CD8-positive, alpha-beta memory T cell (primary cell): Measurements from ENCODE around the gene DNAAF5. TPM values are rescaled to one million over a fixed set of nuclear protein-coding genes. Genes with fewer than 3 reads are reported as not detected.

Experiments
- CTCF ChIA-PET: fragments of 350-600 bp; sonication (Branson Sonifier 250); formaldehyde crosslinking; loops from one replicate; lab custom pipeline; 2021; ENCODE audit warnings: antibody characterized with exemption; lab: Charles Lee
- POLR2A ChIA-PET: fragments of 350-600 bp; sonication (Branson Sonifier 250); formaldehyde crosslinking; loops from one replicate; lab custom pipeline; 2021; ENCODE audit warnings: antibody characterized with exemption; lab: Charles Lee
- DNase-seq, 5 donors: peaks; one replicate each; pipeline versions ENCODE4 v3.0.0 to v3.0.0-alpha.2; 2020 to 2022; ENCODE audit warnings: mixed read lengths in 1 of 5
- H3K27ac ChIP-seq: one replicate; pipeline ENCODE4 v1.7.0; 2013; ENCODE audit warnings: low read depth, mild to moderate bottlenecking, low read length, moderate library complexity
- H3K27me3 ChIP-seq: 2 replicates; pipeline ENCODE4 v1.7.0; 2013; ENCODE audit warnings: low read length, mild to moderate bottlenecking; ENCODE audit not compliant: insufficient read depth, poor library complexity, severe bottlenecking
- H3K36me3 ChIP-seq: 2 replicates; pipeline ENCODE4 v1.7.0; 2013; ENCODE audit warnings: mild to moderate bottlenecking, low read length, moderate library complexity; ENCODE audit not compliant: insufficient read depth
- H3K4me1 ChIP-seq: 2 replicates; pipeline ENCODE4 v1.7.0; 2013; ENCODE audit warnings: mild to moderate bottlenecking, low read length, moderate library complexity; ENCODE audit not compliant: insufficient read depth
- H3K4me3 ChIP-seq: 2 replicates; pipeline ENCODE4 v1.7.0; 2013; ENCODE audit warnings: mild to moderate bottlenecking, low read length
- H3K9me3 ChIP-seq: 2 replicates; pipeline ENCODE4 v1.7.0; 2013; ENCODE audit warnings: mild to moderate bottlenecking, low read length
- H3K27ac Mint-ChIP-seq, 8 donors: one replicate each; pipeline ENCODE4 v1.8.0; 2020 to 2021; ENCODE audit warnings: mixed read lengths in 8 of 8, mild to moderate bottlenecking in 6 of 8, inconsistent platforms in 3 of 8, moderate library complexity in 3 of 8
- H3K27me3 Mint-ChIP-seq, 2 donors: one replicate each; pipeline ENCODE4 v1.8.0; 2020 to 2021; ENCODE audit warnings: mixed read lengths in 2 of 2, mild to moderate bottlenecking in 1 of 2, moderate library complexity in 1 of 2
- H3K36me3 Mint-ChIP-seq, 3 donors: one replicate each; pipeline ENCODE4 v1.8.0; 2020 to 2021; ENCODE audit warnings: mixed read lengths in 3 of 3, inconsistent platforms in 1 of 3, mild to moderate bottlenecking in 1 of 3
- H3K4me1 Mint-ChIP-seq, 3 donors: one replicate each; pipeline ENCODE4 v1.8.0; 2020 to 2021; ENCODE audit warnings: mixed read lengths in 3 of 3, inconsistent platforms in 1 of 3, mild to moderate bottlenecking in 1 of 3
- H3K4me3 Mint-ChIP-seq, 7 donors: one replicate each; pipeline ENCODE4 v1.8.0; 2020 to 2021; ENCODE audit warnings: mixed read lengths in 7 of 7, mild to moderate bottlenecking in 6 of 7, moderate library complexity in 4 of 7, inconsistent platforms in 2 of 7
- H3K9me3 Mint-ChIP-seq, 5 donors: one replicate each; pipeline ENCODE4 v1.8.0; 2020 to 2022; ENCODE audit warnings: mixed read lengths in 5 of 5, mild to moderate bottlenecking in 3 of 5, moderate library complexity in 2 of 5, inconsistent platforms in 1 of 5
- polyA plus RNA-seq: library from polyadenylated mRNA; unstranded; fragments of 300-500 nt; fragmentation: Illumina TruSeq; gene quantifications from one replicate; pipeline ENCODE4 v1.2.3, GENCODE V29; 2021
- total RNA-seq, 2 experiments: library from RNA; stranded (reverse); gene quantifications; one replicate each; pipeline ENCODE4 v1.2.3, GENCODE V29; 2021

Gene DNAAF5
- total and polyA plus RNA-seq, 3 experiments from 2014 or later: 4.4 to 48.0 (median 47.3) TPM

- Mint-ChIP-seq H3K36me3 (peaks cover 3 to 6% (median 3%) of the 10 kb centered on the region in 3 donors), H3K27ac (no peak overlapping the region), H3K4me3 (no peak overlapping the region), H3K4me1 (peaks cover 6 to 19% (median 10%) of the 10 kb centered on the region in 3 donors), H3K9me3 (no peaks in the 10 kb centered on the region), H3K27me3 (peaks cover 10 to 12% of the 10 kb centered on the region in 2 donors)
- CTCF ChIA-PET: no interaction called here
- H3K36me3 ChIP-seq: no peaks in the 10 kb centered on the region
- H3K4me1 ChIP-seq: no peaks in the 10 kb centered on the region
- no peak for DNase-seq
- no peak overlapping the region for H3K27ac ChIP-seq
- H3K9me3 ChIP-seq: no peaks in the 10 kb centered on the region
- no peaks in the 10 kb centered on the region for H3K27me3 ChIP-seq
- H3K4me3 ChIP-seq: no peak overlapping the region
- POLR2A ChIA-PET: no interaction called here
Measured at GRCh38 chr7:711922-712380, 14.5 kb upstream of the DNAAF5 start.

- no peaks in the 10 kb centered on the region for H3K27me3 ChIP-seq
- H3K4me3 ChIP-seq: no peak overlapping the region
Measured at GRCh38 chr7:712381-713138, 13.9 kb upstream of the DNAAF5 start.

GRCh38 chr7:713139-713457, 13.4 kb upstream of the DNAAF5 start:
- H3K9me3 ChIP-seq: no peaks in the 10 kb centered on the region
- peak overlapping the region in 6 of 7 donors; percentile 27 to 81 (median 56) for H3K4me3 Mint-ChIP-seq
- ChIA-PET CTCF (no interaction called here), POLR2A (no interaction called here)
- H3K36me3 Mint-ChIP-seq: peaks cover 2 to 3% (median 3%) of the 10 kb centered on the region in 3 donors
- no peaks in the 10 kb centered on the region for H3K36me3 ChIP-seq
- H3K27me3 Mint-ChIP-seq: peaks cover 10 to 12% of the 10 kb centered on the region in 2 donors
- no peak overlapping the region for H3K4me3 ChIP-seq
- H3K9me3 Mint-ChIP-seq: no peaks in the 10 kb centered on the region
- peak overlapping the region in 2 of 8 donors; percentile 11 to 43 for H3K27ac Mint-ChIP-seq
- no peaks in the 10 kb centered on the region for H3K4me1 ChIP-seq
- no peak overlapping the region for H3K27ac ChIP-seq
- DNase-seq: no peak
- no peaks in the 10 kb centered on the region for H3K27me3 ChIP-seq
- H3K4me1 Mint-ChIP-seq: peaks cover 6 to 19% (median 10%) of the 10 kb centered on the region in 3 donors

More at GRCh38 chr7:712381-713138, 13.9 kb upstream of the DNAAF5 start:
- H3K4me1 Mint-ChIP-seq: peaks cover 6 to 19% (median 10%) of the 10 kb centered on the region in 3 donors
- H3K9me3 Mint-ChIP-seq: no peaks in the 10 kb centered on the region
- H3K4me3 Mint-ChIP-seq: peak overlapping the region in 4 of 7 donors; percentile 27 to 50 (median 42)
- ChIA-PET CTCF (no interaction called here), POLR2A (no interaction called here)
- Histone ChIP-seq H3K9me3 (no peaks in the 10 kb centered on the region), H3K36me3 (no peaks in the 10 kb centered on the region), H3K4me1 (no peaks in the 10 kb centered on the region), H3K27ac (no peak overlapping the region)
- no peak overlapping the region for H3K27ac Mint-ChIP-seq
- DNase-seq: peak in 1 of 5 donors; percentile 33
- H3K36me3 Mint-ChIP-seq: peaks cover 3 to 5% (median 3%) of the 10 kb centered on the region in 3 donors
- H3K27me3 Mint-ChIP-seq: peaks cover 10 to 12% of the 10 kb centered on the region in 2 donors

GRCh38 chr7:713488-714230, 12.8 kb upstream of the DNAAF5 start:
- CTCF ChIA-PET: no interaction called here
- H3K9me3 ChIP-seq: no peaks in the 10 kb centered on the region
- no peak overlapping the region for H3K27ac ChIP-seq
- no peak overlapping the region for H3K4me3 ChIP-seq
- H3K27me3 Mint-ChIP-seq: peaks cover 10 to 12% of the 10 kb centered on the region in 2 donors
- POLR2A ChIA-PET: no interaction called here
- H3K36me3 Mint-ChIP-seq: peaks cover 2 to 3% (median 3%) of the 10 kb centered on the region in 3 donors
- H3K9me3 Mint-ChIP-seq: no peaks in the 10 kb centered on the region
- H3K4me3 Mint-ChIP-seq: peak overlapping the region in 6 of 7 donors; percentile 27 to 81 (median 70)
- DNase-seq: no peak
- no peaks in the 10 kb centered on the region for H3K27me3 ChIP-seq
- H3K4me1 Mint-ChIP-seq: peaks cover 6 to 19% (median 10%) of the 10 kb centered on the region in 3 donors
- H3K4me1 ChIP-seq: no peaks in the 10 kb centered on the region
- H3K36me3 ChIP-seq: no peaks in the 10 kb centered on the region
- peak overlapping the region in 4 of 8 donors; percentile 11 to 81 (median 58) for H3K27ac Mint-ChIP-seq

GRCh38 chr7:714251-714671, 12.2 kb upstream of the DNAAF5 start:
- Histone ChIP-seq H3K4me3 (no peak overlapping the region), H3K27ac (no peak overlapping the region), H3K4me1 (no peaks in the 10 kb centered on the region), H3K36me3 (no peaks in the 10 kb centered on the region), H3K27me3 (no peaks in the 10 kb centered on the region), H3K9me3 (no peaks in the 10 kb centered on the region)
- ChIA-PET POLR2A (no interaction called here), CTCF (no interaction called here)
- H3K4me1 Mint-ChIP-seq: peaks cover 6 to 19% (median 10%) of the 10 kb centered on the region in 3 donors
- DNase-seq: no peak
- H3K9me3 Mint-ChIP-seq: no peaks in the 10 kb centered on the region
- H3K27me3 Mint-ChIP-seq: peaks cover 10 to 12% of the 10 kb centered on the region in 2 donors
- H3K4me3 Mint-ChIP-seq: peak overlapping the region in 4 of 7 donors; percentile 7 to 60 (median 46)
- H3K36me3 Mint-ChIP-seq: peaks cover 2 to 3% (median 3%) of the 10 kb centered on the region in 3 donors
- H3K27ac Mint-ChIP-seq: peak overlapping the region in 2 of 8 donors; percentile 50 to 74

- Histone ChIP-seq H3K9me3 (no peaks in the 10 kb centered on the region), H3K36me3 (no peaks in the 10 kb centered on the region), H3K27me3 (no peaks in the 10 kb centered on the region), H3K27ac (no peak overlapping the region), H3K4me1 (no peaks in the 10 kb centered on the region), H3K4me3 (no peak overlapping the region)
- Mint-ChIP-seq H3K27me3 (peaks cover 8 to 12% of the 10 kb centered on the region in 2 donors), H3K36me3 (peaks cover 0 to 7% (median 0%) of the 10 kb centered on the region in 3 donors), H3K4me1 (peaks cover 6 to 19% (median 7%) of the 10 kb centered on the region in 3 donors), H3K27ac (peak overlapping the region in 2 of 8 donors; percentile 6 to 30), H3K9me3 (no peaks in the 10 kb centered on the region), H3K4me3 (peak overlapping the region in 2 of 7 donors; percentile 7 to 22)
- ChIA-PET POLR2A (no interaction called here), CTCF (no interaction called here)
- no peak for DNase-seq
Measured at GRCh38 chr7:716222-716621, 10.3 kb upstream of the DNAAF5 start.

GRCh38 chr7:716636-717035, 9.9 kb upstream of the DNAAF5 start:
- CTCF ChIA-PET: no interaction called here
- Mint-ChIP-seq H3K4me1 (peaks cover 6 to 19% (median 7%) of the 10 kb centered on the region in 3 donors), H3K4me3 (peak overlapping the region in 1 of 7 donors; percentile 22), H3K27ac (no peak overlapping the region), H3K36me3 (peaks cover under 1 to 7% (median under 1%) of the 10 kb centered on the region in 3 donors), H3K27me3 (peaks cover 8 to 12% of the 10 kb centered on the region in 2 donors), H3K9me3 (peaks cover 0 to 1% (median under 1%) of the 10 kb centered on the region in 5 donors)
- H3K36me3 ChIP-seq: no peaks in the 10 kb centered on the region
- H3K9me3 ChIP-seq: no peaks in the 10 kb centered on the region
- H3K27ac ChIP-seq: no peak overlapping the region
- no peaks in the 10 kb centered on the region for H3K27me3 ChIP-seq
- no peak overlapping the region for H3K4me3 ChIP-seq
- H3K4me1 ChIP-seq: no peaks in the 10 kb centered on the region
- POLR2A ChIA-PET: no interaction called here
- DNase-seq: no peak
